HepG2 (cell line): ENCODE results near the gene MRPL30. TPM values are rescaled to one million over a fixed set of nuclear protein-coding genes. Genes with fewer than 3 reads are reported as not detected.

Experiments used
- ATM ChIP-seq: fragments of 450-650 bp; IDR thresholded peaks from 2 replicates; pipeline ENCODE4 v1.7.1; 2017; ENCODE audit warnings: mild to moderate bottlenecking, borderline replicate concordance
- DRAP1 ChIP-seq: IDR thresholded peaks from 2 replicates; pipeline ENCODE4 v1.6.1; 2016; ENCODE audit warnings: missing genetic modification reagents, missing compliant biosample characterization
- EZH2 ChIP-seq: conservative IDR thresholded peaks from 2 replicates; pipeline ENCODE4 v1.6.1; 2012; ENCODE audit warnings: mild to moderate bottlenecking, low read depth, low read length, moderate library complexity
- FLYWCH1 ChIP-seq: sonication (generic); formaldehyde crosslinking; IDR thresholded peaks from 2 replicates; pipeline ENCODE4 v1.8.1; 2023; ENCODE audit warnings: mild to moderate bottlenecking, missing genetic modification reagents
- GZF1 ChIP-seq: sonication (generic); formaldehyde crosslinking; IDR thresholded peaks from 2 replicates; pipeline ENCODE4 v1.5.1; 2020; ENCODE audit warnings: mild to moderate bottlenecking, missing genetic modification reagents
- KLF13 ChIP-seq: sonication (generic); formaldehyde crosslinking; IDR thresholded peaks from 2 replicates; pipeline ENCODE4 v1.4.0; 2020; ENCODE audit warnings: mild to moderate bottlenecking, missing genetic modification reagents
- KLF9 ChIP-seq: IDR thresholded peaks from 2 replicates; pipeline ENCODE4 v1.6.1; 2016; ENCODE audit warnings: low read depth
- MIER3 ChIP-seq: IDR thresholded peaks from 2 replicates; pipeline ENCODE4 v1.6.1; 2016; ENCODE audit warnings: missing compliant biosample characterization, borderline replicate concordance
- MNT ChIP-seq: fragments of 450-650 bp; IDR thresholded peaks from 2 replicates; pipeline ENCODE4 v1.6.1; 2016
- PHF20 ChIP-seq: sonication (generic); formaldehyde crosslinking; IDR thresholded peaks from 2 replicates; pipeline ENCODE4 v1.5.0; 2020; ENCODE audit warnings: mild to moderate bottlenecking, missing genetic modification reagents
- PLRG1 ChIP-seq: fragments of 450-650 bp; conservative IDR thresholded peaks from 2 replicates; pipeline ENCODE4 v1.6.1; 2016
- RNF219 ChIP-seq: sonication (generic); formaldehyde crosslinking; IDR thresholded peaks from 2 replicates; pipeline ENCODE4 v1.5.0; 2020; ENCODE audit warnings: mild to moderate bottlenecking, missing genetic modification reagents
- SP5 ChIP-seq: IDR thresholded peaks from 2 replicates; pipeline ENCODE4 v1.6.1; 2016; ENCODE audit warnings: low read depth, borderline replicate concordance
- TMF1 ChIP-seq: sonication (generic); formaldehyde crosslinking; IDR thresholded peaks from 2 replicates; pipeline ENCODE4 v1.8.1; 2022; ENCODE audit warnings: low read depth, missing genetic modification reagents
- TOPORS ChIP-seq: sonication (generic); formaldehyde crosslinking; IDR thresholded peaks from 2 replicates; pipeline ENCODE4 v1.8.0; 2023; ENCODE audit warnings: mild to moderate bottlenecking, missing genetic modification reagents
- ZBTB3 ChIP-seq: sonication (generic); formaldehyde crosslinking; IDR thresholded peaks from 2 replicates; pipeline ENCODE4 v1.4.0; 2020; ENCODE audit warnings: low read depth, mild to moderate bottlenecking, moderate library complexity, missing genetic modification reagents, borderline replicate concordance
- ZBTB49 ChIP-seq: sonication (generic); formaldehyde crosslinking; IDR thresholded peaks from 2 replicates; pipeline ENCODE4 v1.4.0; 2020; ENCODE audit warnings: missing genetic modification reagents, borderline replicate concordance
- ZFAT ChIP-seq: sonication (generic); formaldehyde crosslinking; conservative IDR thresholded peaks from 2 replicates; pipeline ENCODE4 v1.8.1; 2023; ENCODE audit warnings: missing genetic modification reagents, inconsistent platforms
- ZFP1 ChIP-seq: IDR thresholded peaks from 2 replicates; pipeline ENCODE4 v1.6.1; 2016
- ZNF121 ChIP-seq: sonication (generic); formaldehyde crosslinking; IDR thresholded peaks from 2 replicates; pipeline ENCODE4 v1.5.0; 2020; ENCODE audit warnings: mild to moderate bottlenecking, missing genetic modification reagents
- ZNF136 ChIP-seq: sonication (generic); formaldehyde crosslinking; IDR thresholded peaks from 2 replicates; pipeline ENCODE4 v1.8.1; 2022; ENCODE audit warnings: low read depth, mild to moderate bottlenecking, moderate library complexity, missing genetic modification reagents
- ZNF556 ChIP-seq: sonication (generic); formaldehyde crosslinking; IDR thresholded peaks from 2 replicates; pipeline ENCODE4 v1.4.0; 2020; ENCODE audit warnings: mild to moderate bottlenecking, missing genetic modification reagents, borderline replicate concordance
- ZNF878 ChIP-seq: sonication (generic); formaldehyde crosslinking; IDR thresholded peaks from 2 replicates; pipeline ENCODE4 v1.8.1; 2023; ENCODE audit warnings: mild to moderate bottlenecking, missing genetic modification reagents, moderate library complexity
- ZZZ3 ChIP-seq: sonication (generic); formaldehyde crosslinking; IDR thresholded peaks from 2 replicates; pipeline ENCODE4 v1.4.0; 2020; ENCODE audit warnings: missing genetic modification reagents, mild to moderate bottlenecking, borderline replicate concordance
- polyA plus RNA-seq, 8 experiments: library from polyadenylated mRNA; depleted of rRNA in 3 of 8; stranded (reverse) in 7 of 8; unstranded in 1 of 8; fragments of >200 nt; fragmentation: Illumina TruSeq in 4 of 8; extraction: Trizol in 4 of 8; gene quantifications; 2 replicates each; pipeline versions ENCODE4 v1.2.1 to v1.2.3, GENCODE V29; 2011 to 2016; ENCODE audit warnings: low read depth in 4 of 8, missing spikeins in 1 of 8, mixed read lengths in 1 of 8; ENCODE audit not compliant: insufficient read depth in 1 of 8
- total RNA-seq, 5 experiments: library from RNA; depleted of rRNA; stranded (reverse); fragments of >200 nt; fragmentation: Illumina TruSeq; extraction: Trizol; gene quantifications; 2 replicates each; pipeline ENCODE4 v1.2.3, GENCODE V29; 2016; ENCODE audit warnings: low read depth in 1 of 5

Gene MRPL30
- total and polyA plus RNA-seq, 2 of the 13 experiments (the other 11 are each of a cell fraction or from before 2014, with no cell fraction given) = 30.2 to 75.3 TPM

GRCh38 chr2:99141110-99142108 lies 39.6 kb upstream of the MRPL30 start, which contains the start of gene C2orf15 (continued):
- TF ChIP-seq RNF219 (CRISPR knock-in tag) (no peak), KLF9 (CRISPR knock-in tag) (no peak; the same call in 1 of the 2 replicates), ZBTB3 (no peak), GZF1 (0 out of 2 replicates have a peak, but pooled peaks have one; percentile 72), TOPORS (CRISPR knock-in tag) (peak; percentile 38; the same call in 1 of the 2 replicates), TMF1 (CRISPR knock-in tag) (peak; percentile 43), MIER3 (CRISPR knock-in tag) (peak; percentile 59; the same call in 1 of the 2 replicates), ZNF136 (no peak), PLRG1 (no peak), ZFP1 (CRISPR knock-in tag) (peak; percentile 41; the same call in 1 of the 2 replicates), ZNF878 (no peak), KLF13 (CRISPR knock-in tag) (0 out of 2 replicates have a peak, but pooled peaks have one; percentile 44), DRAP1 (CRISPR knock-in tag) (peak; percentile 94), ATM (no peak), ZFAT (CRISPR knock-in tag) (no peak), PHF20 (peak; percentile 69), ZNF556 (CRISPR knock-in tag) (no peak; the same call in 1 of the 2 replicates), SP5 (CRISPR knock-in tag) (peak; percentile 86), MNT (peak; percentile 1; the same call in 1 of the 2 replicates), ZBTB49 (CRISPR knock-in tag) (no peak), FLYWCH1 (CRISPR knock-in tag) (no peak), ZZZ3 (peak; percentile 47; the same call in 1 of the 2 replicates), EZH2 (no peak), ZNF121 (peak; percentile 74)
